ENCODE data around the gene ATP9B.

Gene ATP9B

GRCh38 chr18:79413901-79414300, 344.7 kb downstream of the ATP9B start:
- Histone ChIP-seq H3K27me3 (ENCODE audit: control insufficient read depth, insufficient read depth, low read length) (no peaks in the 10 kb centered on the region), H3K4me1 (ENCODE audit: control insufficient read depth, insufficient read depth, low read length) (peaks cover 7% of the 10 kb centered on the region; the same call in 1 of the 2 replicates), H3K27ac (ENCODE audit: low read depth, low read length) (no peak overlapping the region), H3K4me3 (ENCODE audit: low read depth, low read length) (no peak overlapping the region), H3K9me3 (ENCODE audit: control insufficient read depth, insufficient read depth, low read depth, low read length) (0 out of 2 replicates have a peak, but pooled peaks cover 2% of the 10 kb centered on the region), H3K9ac (ENCODE audit: low read length) (no peak overlapping the region), H3K36me3 (ENCODE audit: control insufficient read depth, insufficient read depth, low read length) (peaks cover 21% of the 10 kb centered on the region)

DNA sequence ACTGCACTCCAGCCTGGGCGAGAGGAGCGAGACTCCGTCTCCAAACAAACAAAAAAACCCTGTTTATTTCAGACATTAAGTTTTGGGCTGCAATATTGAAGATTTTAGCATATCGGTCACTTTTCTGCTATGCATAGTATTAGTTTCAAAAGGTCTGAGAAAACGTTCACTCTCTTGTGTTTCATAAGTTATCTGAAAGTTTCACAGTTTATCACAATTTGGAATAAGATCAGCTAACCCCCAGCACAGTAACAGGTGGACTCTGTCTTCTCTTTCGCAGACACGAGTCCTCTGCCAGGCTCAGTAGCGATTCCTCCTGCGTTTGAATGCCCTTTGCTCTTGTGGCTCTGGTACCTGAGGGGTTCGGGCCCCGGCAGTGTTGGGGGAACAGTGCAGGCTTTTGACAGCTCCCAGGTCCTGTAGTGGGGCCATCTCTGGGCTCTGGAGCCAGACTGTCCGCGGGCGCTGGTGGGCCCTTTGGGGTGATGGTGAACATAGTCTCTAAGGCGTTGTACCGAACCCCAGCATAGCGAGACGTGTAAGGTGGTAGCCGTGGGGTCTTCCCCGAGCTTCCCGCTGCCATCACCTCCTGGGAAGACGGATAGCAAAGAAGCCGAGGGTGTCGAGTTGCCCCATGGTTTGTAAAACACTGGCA, 347.0 kb downstream of the ATP9B start:
- no peak overlapping the region for H3K4me3 ChIP-seq (ENCODE audit: low read depth, low read length)
- no peak overlapping the region for H3K27ac ChIP-seq (ENCODE audit: low read depth, low read length)
- peaks cover 7% of the 10 kb centered on the region; the same call in 1 of the 2 replicates for H3K4me1 ChIP-seq (ENCODE audit: control insufficient read depth, insufficient read depth, low read length)
- H3K9ac ChIP-seq (ENCODE audit: low read length) = no peak overlapping the region
- H3K9me3 ChIP-seq (ENCODE audit: control insufficient read depth, insufficient read depth, low read depth, low read length) = no peaks in the 10 kb centered on the region
- H3K36me3 ChIP-seq (ENCODE audit: control insufficient read depth, insufficient read depth, low read length) = peaks cover 15% of the 10 kb centered on the region; the same call in 1 of the 2 replicates
- H3K27me3 ChIP-seq (ENCODE audit: control insufficient read depth, insufficient read depth, low read length) = no peaks in the 10 kb centered on the region

- no peak overlapping the region for H3K27ac ChIP-seq (ENCODE audit: low read depth, low read length)
- no peaks in the 10 kb centered on the region for H3K27me3 ChIP-seq (ENCODE audit: control insufficient read depth, insufficient read depth, low read length)
- H3K9ac ChIP-seq (ENCODE audit: low read length) = no peak overlapping the region
- no peaks in the 10 kb centered on the region for H3K9me3 ChIP-seq (ENCODE audit: control insufficient read depth, insufficient read depth, low read depth, low read length)
- H3K4me3 ChIP-seq (ENCODE audit: low read depth, low read length) = no peak overlapping the region
- peaks cover 16% of the 10 kb centered on the region; the same call in 1 of the 2 replicates for H3K36me3 ChIP-seq (ENCODE audit: control insufficient read depth, insufficient read depth, low read length)
- peaks cover 5% of the 10 kb centered on the region; the same call in 1 of the 2 replicates for H3K4me1 ChIP-seq (ENCODE audit: control insufficient read depth, insufficient read depth, low read length)
Measured at GRCh38 chr18:79416677-79417052, 347.5 kb downstream of the ATP9B start.

GRCh38 chr18:79418236-79418635, 349.0 kb downstream of the ATP9B start:
- Histone ChIP-seq H3K4me1 (ENCODE audit: control insufficient read depth, insufficient read depth, low read length) (no peaks in the 10 kb centered on the region), H3K9me3 (ENCODE audit: control insufficient read depth, insufficient read depth, low read depth, low read length) (no peaks in the 10 kb centered on the region), H3K27ac (ENCODE audit: low read depth, low read length) (no peak overlapping the region), H3K27me3 (ENCODE audit: control insufficient read depth, insufficient read depth, low read length) (no peaks in the 10 kb centered on the region), H3K9ac (ENCODE audit: low read length) (no peak overlapping the region), H3K36me3 (ENCODE audit: control insufficient read depth, insufficient read depth, low read length) (peaks cover 11% of the 10 kb centered on the region; the same call in 1 of the 2 replicates), H3K4me3 (ENCODE audit: low read depth, low read length) (no peak overlapping the region)

GRCh38 chr18:79418642-79419041, 349.4 kb downstream of the ATP9B start:
- Histone ChIP-seq H3K27ac (ENCODE audit: low read depth, low read length) (no peak overlapping the region), H3K27me3 (ENCODE audit: control insufficient read depth, insufficient read depth, low read length) (no peaks in the 10 kb centered on the region), H3K9ac (ENCODE audit: low read length) (no peak overlapping the region), H3K9me3 (ENCODE audit: control insufficient read depth, insufficient read depth, low read depth, low read length) (no peaks in the 10 kb centered on the region), H3K4me1 (ENCODE audit: control insufficient read depth, insufficient read depth, low read length) (no peaks in the 10 kb centered on the region), H3K36me3 (ENCODE audit: control insufficient read depth, insufficient read depth, low read length) (peaks cover 10% of the 10 kb centered on the region; the same call in 1 of the 2 replicates), H3K4me3 (ENCODE audit: low read depth, low read length) (no peak overlapping the region)

DNA sequence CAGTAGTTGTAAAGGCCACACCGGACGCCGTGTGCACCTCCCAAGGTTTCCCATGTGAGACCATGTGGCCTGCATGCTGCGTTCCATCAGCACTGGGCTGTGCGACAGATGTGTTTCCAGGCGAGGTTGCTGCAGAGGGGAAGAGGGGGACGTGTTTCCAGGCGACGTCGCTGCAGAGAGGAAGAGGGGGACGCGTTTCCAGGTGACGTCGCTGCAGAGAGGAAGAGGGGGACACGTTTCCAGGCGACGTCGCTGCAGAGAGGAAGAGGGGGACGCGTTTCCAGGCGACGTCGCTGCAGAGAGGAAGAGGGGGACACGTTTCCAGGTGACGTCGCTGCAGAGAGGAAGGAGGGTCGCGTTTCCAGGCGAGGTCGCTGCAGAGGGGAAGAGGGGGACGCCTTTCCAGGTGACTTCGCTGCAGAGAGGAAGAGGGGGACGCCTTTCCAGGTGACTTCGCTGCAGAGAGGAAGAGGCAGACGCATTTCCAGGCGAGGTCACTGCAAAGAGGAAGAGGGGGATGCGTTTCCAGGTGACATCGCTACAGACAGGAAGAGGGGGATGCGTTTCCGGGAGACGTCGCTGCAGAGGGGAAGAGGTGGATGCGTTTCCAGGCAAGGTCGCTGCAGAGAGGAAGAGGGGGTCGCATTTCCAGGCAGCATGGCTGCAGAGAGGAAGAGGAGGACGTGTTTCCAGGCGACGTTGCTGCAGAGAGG, 351.0 kb downstream of the ATP9B start:
- H3K9ac ChIP-seq (ENCODE audit: low read length) = no peak overlapping the region
- H3K27me3 ChIP-seq (ENCODE audit: control insufficient read depth, insufficient read depth, low read length) = peaks cover 8% of the 10 kb centered on the region; the same call in 1 of the 2 replicates
- H3K27ac ChIP-seq (ENCODE audit: low read depth, low read length) = no peak overlapping the region
- no peaks in the 10 kb centered on the region for H3K9me3 ChIP-seq (ENCODE audit: control insufficient read depth, insufficient read depth, low read depth, low read length)
- H3K36me3 ChIP-seq (ENCODE audit: control insufficient read depth, insufficient read depth, low read length) = peaks cover 4% of the 10 kb centered on the region; the same call in 1 of the 2 replicates
- H3K4me1 ChIP-seq (ENCODE audit: control insufficient read depth, insufficient read depth, low read length) = peaks cover under 1% of the 10 kb centered on the region; the same call in 1 of the 2 replicates
- H3K4me3 ChIP-seq (ENCODE audit: low read depth, low read length) = no peak overlapping the region

DNA sequence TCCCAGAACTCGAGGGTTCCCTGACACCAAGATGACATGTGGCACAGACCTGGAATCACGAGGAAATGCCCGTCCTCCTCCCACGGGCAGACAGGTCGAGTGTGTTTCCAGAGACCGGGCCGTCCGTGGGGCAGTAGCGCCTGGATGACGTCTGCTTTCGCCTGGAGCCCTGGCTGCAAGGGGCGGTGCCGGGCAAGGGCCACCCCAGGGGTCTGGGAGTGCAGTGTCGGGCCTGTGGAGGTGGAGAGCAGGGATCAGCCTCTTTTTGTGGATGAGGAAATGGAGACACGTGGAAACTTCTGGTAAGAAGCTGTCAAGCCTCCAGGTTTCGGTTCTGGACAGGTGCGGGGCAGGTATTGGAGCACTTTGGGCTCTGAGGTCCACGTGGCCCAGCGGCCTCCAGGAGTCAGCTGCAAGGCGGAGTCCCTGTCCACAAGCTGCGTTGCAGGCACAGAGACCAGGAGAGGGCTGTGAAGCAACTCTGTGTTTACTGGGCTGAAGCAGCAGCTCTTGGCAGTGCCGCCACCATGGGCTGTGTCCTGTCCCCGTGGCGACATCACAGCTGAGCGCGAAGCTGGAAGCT, 352.2 kb downstream of the ATP9B start:
- no peak overlapping the region for H3K9ac ChIP-seq (ENCODE audit: low read length)
- no peaks in the 10 kb centered on the region for H3K9me3 ChIP-seq (ENCODE audit: control insufficient read depth, insufficient read depth, low read depth, low read length)
- peaks cover 8% of the 10 kb centered on the region; the same call in 1 of the 2 replicates for H3K27me3 ChIP-seq (ENCODE audit: control insufficient read depth, insufficient read depth, low read length)
- peaks cover 7% of the 10 kb centered on the region; the same call in 1 of the 2 replicates for H3K4me1 ChIP-seq (ENCODE audit: control insufficient read depth, insufficient read depth, low read length)
- H3K36me3 ChIP-seq (ENCODE audit: control insufficient read depth, insufficient read depth, low read length) = peaks cover 4% of the 10 kb centered on the region; the same call in 1 of the 2 replicates
- H3K4me3 ChIP-seq (ENCODE audit: low read depth, low read length) = no peak overlapping the region
- no peak overlapping the region for H3K27ac ChIP-seq (ENCODE audit: low read depth, low read length)

DNA sequence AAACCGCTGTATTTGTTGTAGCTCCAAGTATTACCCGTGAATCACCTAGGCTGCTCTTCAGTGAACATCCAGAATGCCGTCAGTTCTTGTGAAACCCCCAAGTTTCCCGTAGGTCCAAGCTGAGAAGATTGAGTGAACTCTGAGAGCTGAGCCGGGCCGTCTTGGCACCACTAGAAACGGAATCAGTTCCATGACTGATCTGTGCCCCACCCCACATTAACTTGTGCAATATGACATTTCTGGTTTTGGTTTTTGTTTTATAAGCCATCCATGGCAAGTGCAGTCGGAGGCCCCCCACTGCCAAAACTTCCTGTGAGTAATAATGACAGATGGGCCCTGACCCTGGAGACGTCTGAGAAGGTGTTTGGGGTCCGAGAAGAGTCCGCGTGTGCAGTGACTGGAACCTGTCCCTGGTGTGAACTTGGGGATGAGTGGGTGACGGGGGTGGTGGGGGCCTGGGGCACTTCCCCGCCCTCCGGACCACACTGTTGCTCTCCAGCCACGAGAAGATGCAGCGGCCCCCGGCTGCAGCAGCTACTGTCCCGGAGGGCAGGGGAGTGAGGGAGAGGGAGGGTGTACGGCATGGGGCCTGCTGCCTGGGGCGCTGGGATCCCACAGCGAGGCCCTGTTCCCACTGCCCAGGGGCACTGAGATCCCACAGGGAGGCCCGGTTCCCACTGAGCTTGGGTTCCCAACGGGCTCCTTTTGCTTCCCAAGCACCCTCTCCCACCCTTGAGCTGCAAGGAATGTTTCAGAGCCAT, 353.0 kb downstream of the ATP9B start:
- no peak overlapping the region for H3K4me3 ChIP-seq (ENCODE audit: low read depth, low read length)
- no peak overlapping the region for H3K27ac ChIP-seq (ENCODE audit: low read depth, low read length)
- peaks cover 7% of the 10 kb centered on the region; the same call in 1 of the 2 replicates for H3K4me1 ChIP-seq (ENCODE audit: control insufficient read depth, insufficient read depth, low read length)
- no peaks in the 10 kb centered on the region for H3K9me3 ChIP-seq (ENCODE audit: control insufficient read depth, insufficient read depth, low read depth, low read length)
- H3K36me3 ChIP-seq (ENCODE audit: control insufficient read depth, insufficient read depth, low read length) = peaks cover 4% of the 10 kb centered on the region; the same call in 1 of the 2 replicates
- H3K27me3 ChIP-seq (ENCODE audit: control insufficient read depth, insufficient read depth, low read length) = peaks cover 8% of the 10 kb centered on the region; the same call in 1 of the 2 replicates
- H3K9ac ChIP-seq (ENCODE audit: low read length) = no peak overlapping the region

DNA sequence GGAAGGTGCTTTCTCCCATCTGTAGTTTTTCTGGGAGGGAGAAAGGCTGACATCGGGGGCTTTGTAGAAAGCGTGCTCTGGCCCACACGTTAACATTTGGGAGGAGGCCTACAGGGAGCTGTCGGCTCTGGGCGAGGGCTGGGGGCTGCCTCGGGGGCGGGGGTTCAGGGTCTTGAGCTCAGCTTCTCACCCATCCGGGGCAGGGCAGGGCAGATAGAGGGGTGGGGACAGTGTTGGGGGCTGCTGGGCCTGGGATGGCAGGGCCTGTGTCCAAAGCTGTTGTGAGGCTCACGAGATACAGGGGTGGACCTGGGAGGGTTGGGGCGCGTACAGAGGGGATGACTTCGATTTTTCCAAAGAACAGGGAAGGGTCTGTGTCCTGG, 353.6 kb downstream of the ATP9B start:
- Histone ChIP-seq H3K27ac (ENCODE audit: low read depth, low read length) (no peak overlapping the region), H3K9me3 (ENCODE audit: control insufficient read depth, insufficient read depth, low read depth, low read length) (no peaks in the 10 kb centered on the region), H3K36me3 (ENCODE audit: control insufficient read depth, insufficient read depth, low read length) (peaks cover 4% of the 10 kb centered on the region; the same call in 1 of the 2 replicates), H3K4me1 (ENCODE audit: control insufficient read depth, insufficient read depth, low read length) (peaks cover 7% of the 10 kb centered on the region; the same call in 1 of the 2 replicates), H3K27me3 (ENCODE audit: control insufficient read depth, insufficient read depth, low read length) (peaks cover 8% of the 10 kb centered on the region; the same call in 1 of the 2 replicates), H3K4me3 (ENCODE audit: low read depth, low read length) (no peak overlapping the region), H3K9ac (ENCODE audit: low read length) (no peak overlapping the region)

DNA sequence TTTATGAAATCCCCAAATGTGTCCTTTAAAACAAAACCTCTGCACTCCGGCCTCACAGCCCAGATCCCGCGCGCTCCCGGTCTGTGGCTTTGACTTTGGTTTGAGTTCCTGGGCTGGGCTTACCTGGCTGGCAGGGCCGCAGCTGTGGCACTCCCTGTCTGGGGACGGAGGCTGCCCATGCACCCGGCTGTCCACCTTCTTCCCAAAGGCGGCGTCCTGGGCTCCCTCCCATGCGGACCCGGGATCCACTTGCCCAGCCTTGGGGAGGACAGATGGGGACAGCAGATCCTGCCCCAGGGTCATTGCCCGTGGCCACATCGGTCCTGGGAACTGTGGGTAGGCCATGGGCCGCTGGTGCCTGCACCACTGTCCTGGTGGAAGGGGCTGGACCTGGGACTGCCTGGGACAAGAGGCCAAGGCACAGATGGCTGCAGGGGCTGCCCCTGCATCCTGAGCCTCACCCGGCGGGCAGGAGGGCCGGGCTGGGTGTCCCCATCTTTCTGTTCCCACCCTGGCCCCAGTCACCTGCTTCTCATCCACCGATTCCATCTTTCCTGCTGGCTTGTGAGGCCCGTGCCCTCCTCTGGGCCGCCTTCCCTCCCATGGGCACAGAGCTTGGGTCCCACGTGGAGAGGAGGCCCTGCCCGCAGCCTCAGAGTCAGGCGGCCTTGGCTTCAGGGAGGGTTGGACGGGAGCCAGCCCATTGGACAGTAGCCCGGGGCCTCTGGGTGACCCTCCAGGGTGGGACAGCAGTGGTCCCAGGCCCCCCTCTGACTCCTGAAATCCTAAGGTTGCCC, 354.2 kb downstream of the ATP9B start:
- Histone ChIP-seq H3K36me3 (ENCODE audit: control insufficient read depth, insufficient read depth, low read length) (peaks cover 4% of the 10 kb centered on the region; the same call in 1 of the 2 replicates), H3K4me1 (ENCODE audit: control insufficient read depth, insufficient read depth, low read length) (peaks cover 7% of the 10 kb centered on the region; the same call in 1 of the 2 replicates), H3K9me3 (ENCODE audit: control insufficient read depth, insufficient read depth, low read depth, low read length) (no peaks in the 10 kb centered on the region), H3K27ac (ENCODE audit: low read depth, low read length) (no peak overlapping the region), H3K4me3 (ENCODE audit: low read depth, low read length) (no peak overlapping the region), H3K9ac (ENCODE audit: low read length) (no peak overlapping the region), H3K27me3 (ENCODE audit: control insufficient read depth, insufficient read depth, low read length) (peaks cover 8% of the 10 kb centered on the region; the same call in 1 of the 2 replicates)

Measured in HUES6 (cell line).